IMR-90 (cell line): ENCODE data around the gene RUNDC1. TPM values are rescaled to one million over a fixed set of nuclear protein-coding genes. Genes with fewer than 3 reads are reported as not detected.

Experiments
- ATAC-seq: fragments of 200-7000 bp; cut with Tn5 transposase; 2 replicates; pipeline ENCODE4 v1.9.1; 2020; ENCODE audit warnings: low read depth, mild to moderate bottlenecking, moderate library complexity
- BruUV-seq: library from RNA; stranded (reverse); fragments of 400-500 nt; replicated peaks from 2 replicates; lab custom pipeline; 2021; lab: Mats Ljungman, UMichigan
- CTCF ChIA-PET: fragments of 300-600 bp; formaldehyde crosslinking; extraction: SDS; loops from one replicate; lab custom pipeline; 2021; ENCODE audit warnings: antibody characterized with exemption; lab: Yijun Ruan, JAX
- POLR2A ChIA-PET: fragments of 300-600 bp; sonication (Branson Sonifier 250); formaldehyde crosslinking; loops from one replicate; lab custom pipeline; 2022; ENCODE audit warnings: antibody characterized with exemption; ENCODE audit not compliant: unreplicated experiment; lab: Charles Lee
- DNase-seq: peaks from one replicate; pipeline ENCODE4 v3.0.0; 2013
- H2AFZ ChIP-seq: replicated peaks from 2 replicates; pipeline ENCODE3; 2013; ENCODE audit warnings: low read length, mild to moderate bottlenecking; ENCODE audit not compliant: poor library complexity
- H2AK5ac ChIP-seq: 2 replicates; pipeline ENCODE4 v1.6.1; 2013; ENCODE audit warnings: low read depth, low read length, inconsistent platforms
- H2AK9ac ChIP-seq: replicated peaks from 2 replicates; pipeline ENCODE3; 2013; ENCODE audit warnings: mild to moderate bottlenecking, low read depth, low read length, moderate library complexity; ENCODE audit not compliant: poor library complexity
- H2BK120ac ChIP-seq: 2 replicates; pipeline ENCODE4 v1.6.1; 2013; ENCODE audit warnings: low read depth, low read length, inconsistent platforms
- H2BK15ac ChIP-seq: 3 replicates; pipeline ENCODE4 v1.6.1; 2013; ENCODE audit warnings: low read depth, low read length, inconsistent platforms
- H2BK20ac ChIP-seq: 2 replicates; pipeline ENCODE4 v1.6.1; 2013; ENCODE audit warnings: low read depth, mild to moderate bottlenecking, inconsistent platforms, low read length, moderate library complexity
- H2BK5ac ChIP-seq: 2 replicates; pipeline ENCODE4 v1.6.1; 2013; ENCODE audit warnings: mild to moderate bottlenecking, low read depth, low read length, inconsistent platforms; ENCODE audit not compliant: poor library complexity, severe bottlenecking
- H3K14ac ChIP-seq: replicated peaks from 2 replicates; pipeline ENCODE4 v1.6.1; 2013; ENCODE audit warnings: low read depth, low read length, inconsistent platforms
- H3K18ac ChIP-seq: 2 replicates; pipeline ENCODE4 v1.6.1; 2013; ENCODE audit warnings: low read depth, low read length, control low read depth
- H3K23ac ChIP-seq: 2 replicates; pipeline ENCODE4 v1.6.1; 2013; ENCODE audit warnings: low read depth, low read length, inconsistent platforms
- H3K27ac ChIP-seq: 2 replicates; pipeline ENCODE4 v1.5.1; 2013; ENCODE audit warnings: mild to moderate bottlenecking, control low read depth, low read length; ENCODE audit not compliant: insufficient read depth
- H3K27me3 ChIP-seq: 2 replicates; pipeline ENCODE4 v1.6.1; 2013; ENCODE audit warnings: low read length; ENCODE audit not compliant: control insufficient read depth, insufficient read depth
- H3K36me3 ChIP-seq: 2 replicates; pipeline ENCODE4 v1.6.1; 2013; ENCODE audit warnings: low read length, mixed read lengths; ENCODE audit not compliant: control insufficient read depth, insufficient read depth
- H3K4ac ChIP-seq: 2 replicates; pipeline ENCODE4 v1.6.1; 2013; ENCODE audit warnings: low read depth, low read length, inconsistent platforms
- H3K4me1 ChIP-seq: 2 replicates; pipeline ENCODE4 v1.6.1; 2013; ENCODE audit warnings: low read length, mixed read lengths; ENCODE audit not compliant: control insufficient read depth, insufficient read depth
- H3K4me2 ChIP-seq: 2 replicates; pipeline ENCODE4 v1.6.1; 2013; ENCODE audit warnings: low read depth, mild to moderate bottlenecking, control low read depth, low read length, moderate library complexity
- H3K4me3 ChIP-seq: 2 replicates; pipeline ENCODE4 v1.5.1; 2013; ENCODE audit warnings: low read depth, mild to moderate bottlenecking, control low read depth, low read length, moderate library complexity; ENCODE audit not compliant: insufficient read depth
- H3K56ac ChIP-seq: 2 replicates; pipeline ENCODE4 v1.6.1; 2013; ENCODE audit warnings: low read length, inconsistent platforms; ENCODE audit not compliant: insufficient read depth; ENCODE audit errors: extremely low read depth
- H3K79me1 ChIP-seq, 2 experiments: 2 replicates each; pipeline ENCODE4 v1.6.1; 2013; ENCODE audit warnings: low read length in 2 of 2, inconsistent platforms in 1 of 2, low read depth in 1 of 2
- H3K9ac ChIP-seq: 2 replicates; pipeline ENCODE4 v1.6.1; 2013; ENCODE audit warnings: low read depth, low read length, control low read depth
- H3K9me1 ChIP-seq: 2 replicates; pipeline ENCODE4 v1.6.1; 2013; ENCODE audit warnings: low read length, inconsistent platforms; ENCODE audit not compliant: insufficient read depth
- H3K9me3 ChIP-seq: 2 replicates; pipeline ENCODE4 v1.6.1; 2013; ENCODE audit warnings: low read length; ENCODE audit not compliant: control insufficient read depth, insufficient read depth
- H4K20me1 ChIP-seq: 2 replicates; pipeline ENCODE4 v1.6.1; 2013; ENCODE audit warnings: low read length, inconsistent platforms; ENCODE audit not compliant: insufficient read depth
- H4K5ac ChIP-seq: 2 replicates; pipeline ENCODE4 v1.6.1; 2013; ENCODE audit warnings: mild to moderate bottlenecking, low read depth, low read length, control low read depth
- H4K8ac ChIP-seq, 2 experiments: 2 replicates each; pipeline ENCODE4 v1.6.1; 2013; ENCODE audit warnings: low read depth in 2 of 2, low read length in 2 of 2, control low read depth in 1 of 2, inconsistent platforms in 1 of 2
- H4K91ac ChIP-seq: 2 replicates; pipeline ENCODE4 v1.6.1; 2013; ENCODE audit warnings: low read depth, low read length, inconsistent platforms; ENCODE audit not compliant: insufficient read depth
- BHLHE40 ChIP-seq: fragments of 150-350 bp; IDR thresholded peaks from 2 replicates; pipeline ENCODE4 v1.6.1; 2016; ENCODE audit warnings: mild to moderate bottlenecking, low read depth, low read length
- CEBPB ChIP-seq: IDR thresholded peaks from 2 replicates; pipeline ENCODE4 v1.6.1; 2012; ENCODE audit warnings: low read depth, low read length, improper control_type of control experiment
- CHD1 ChIP-seq: IDR thresholded peaks from 2 replicates; pipeline ENCODE4 v1.6.1; 2012; ENCODE audit warnings: low read depth, low read length, improper control_type of control experiment
- FOS ChIP-seq: fragments of 150-350 bp; IDR thresholded peaks from 2 replicates; pipeline ENCODE4 v1.6.1; 2016; ENCODE audit warnings: low read depth, low read length
- MAFK ChIP-seq: IDR thresholded peaks from 2 replicates; pipeline ENCODE4 v1.6.1; 2012; ENCODE audit warnings: low read depth, low read length, improper control_type of control experiment
- MAZ ChIP-seq: IDR thresholded peaks from 2 replicates; pipeline ENCODE4 v1.6.1; 2012; ENCODE audit warnings: low read depth, mild to moderate bottlenecking, low read length, improper control_type of control experiment, moderate library complexity, borderline replicate concordance
- MXI1 ChIP-seq: IDR thresholded peaks from 2 replicates; pipeline ENCODE4 v1.6.1; 2012; ENCODE audit warnings: low read depth, mild to moderate bottlenecking, low read length, moderate library complexity, borderline replicate concordance
- NFE2L2 ChIP-seq: fragments of 150-350 bp; IDR thresholded peaks from 2 replicates; pipeline ENCODE4 v1.6.1; 2016; ENCODE audit warnings: low read depth, mild to moderate bottlenecking, low read length
- RAD21 ChIP-seq: IDR thresholded peaks from 2 replicates; pipeline ENCODE4 v1.6.1; 2012; ENCODE audit warnings: low read length, improper control_type of control experiment
- RCOR1 ChIP-seq: IDR thresholded peaks from 2 replicates; pipeline ENCODE4 v1.6.1; 2012; ENCODE audit warnings: mild to moderate bottlenecking, low read length, improper control_type of control experiment; ENCODE audit not compliant: insufficient replicate concordance
- RFX5 ChIP-seq: IDR thresholded peaks from 2 replicates; pipeline ENCODE4 v1.8.0; 2012; ENCODE audit warnings: low read depth, mild to moderate bottlenecking, low read length, moderate library complexity
- SMC3 ChIP-seq: fragments of 150-350 bp; IDR thresholded peaks from 2 replicates; pipeline ENCODE4 v1.6.1; 2016; ENCODE audit warnings: low read depth, mild to moderate bottlenecking, antibody characterized with exemption, low read length, moderate library complexity
- WGBS, 2 experiments: methylation state at CpG; one replicate each; pipeline versions ENCODE4 v1.1.5 to v1.1.7; 2013; ENCODE audit warnings: missing lambda C conversion rate in 2 of 2; ENCODE audit not compliant: insufficient read length in 1 of 2; ENCODE audit errors: extremely low coverage in 2 of 2; 5-methylcytosine and 5-hydroxymethylcytosine counted together
- dilution Hi-C: fragments of 300-500 bp; cut with HindIII; formaldehyde crosslinking; loops from one replicate; pipeline ENCODE4 v1.14.3; 2018; ENCODE audit warnings: low sequenced_read_pairs; ENCODE audit not compliant: unreplicated experiment
- in situ Hi-C: fragments of 300-500 bp; cut with MboI; formaldehyde crosslinking; loops from 3 replicates; pipeline ENCODE4 v1.14.3; 2019; ENCODE audit warnings: low sequenced_read_pairs, inconsistent platforms, mixed read lengths
- intact Hi-C: fragments of 100-400 bp; cut with micrococcal nuclease; formaldehyde crosslinking; loops from 2 replicates; pipeline ENCODE4 v1.10.0; 2022
- polyA plus RNA-seq, 3 experiments: library from polyadenylated mRNA; depleted of rRNA; stranded (reverse); fragments of >200 nt; gene quantifications; 2 replicates each; pipeline ENCODE4 v1.2.3, GENCODE V29; 2012; ENCODE audit warnings: low replicate concordance in 1 of 3
- total RNA-seq: library from RNA; depleted of rRNA; stranded (reverse); fragments of >200 nt; gene quantifications from 2 replicates; pipeline ENCODE4 v1.2.3, GENCODE V29; 2012
- TF ChIP-seq, protein P1 (sequence below): fragments of 150-350 bp; IDR thresholded peaks from 2 replicates; pipeline ENCODE4 v1.6.1; 2016; ENCODE audit warnings: low read depth, mild to moderate bottlenecking, low read length, moderate library complexity, borderline replicate concordance
- TF ChIP-seq, protein P2 (sequence below): fragments of 150-350 bp; IDR thresholded peaks from 2 replicates; pipeline ENCODE4 v1.6.1; 2017; ENCODE audit warnings: mild to moderate bottlenecking, antibody characterized with exemption, low read length, low read depth
- TF ChIP-seq, protein P3 (sequence below): conservative IDR thresholded peaks from 2 replicates; pipeline ENCODE4 v1.5.1; 2012; ENCODE audit warnings: mild to moderate bottlenecking, low read depth, low read length, improper control_type of control experiment

The RUNDC1 gene
- total and polyA plus RNA-seq, 2 of the 4 experiments (the other 2 are of a cell fraction) = 7.0 to 7.9 TPM

DNA sequence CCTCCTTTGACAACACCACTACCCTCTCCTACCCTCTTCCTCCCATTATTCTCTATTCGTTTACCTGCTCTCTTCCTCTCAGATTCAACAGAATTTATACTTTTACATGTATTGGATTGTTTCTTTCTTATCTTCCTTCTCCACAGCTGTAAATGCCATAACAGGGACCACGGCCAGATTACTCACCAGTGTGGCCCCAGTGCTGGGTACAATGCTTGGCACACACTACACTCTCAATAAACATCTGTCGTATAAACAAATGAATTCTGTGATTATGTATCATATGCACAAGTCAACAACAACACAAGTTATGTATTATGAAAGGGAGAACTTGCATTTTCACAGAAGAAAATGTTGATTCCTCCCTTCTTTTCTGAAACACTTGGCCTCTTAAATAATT, 36.2 kb upstream of the RUNDC1 start:
- peaks cover 7% of the 10 kb centered on the region for H3K27me3 ChIP-seq
- 0 out of 2 replicates have a peak, but pooled peaks cover 2% of the 10 kb centered on the region for H3K9me1 ChIP-seq
- ChIA-PET POLR2A (no interaction called here), CTCF (interaction anchor here (1.7 kb wide), 2 partner anchors 12 to 101 kb away, joined by 4 to 10 read pairs; no protein-coding TSS in a partner anchor)
- no peak overlapping the region for H4K5ac ChIP-seq
- H2BK15ac ChIP-seq = no peak overlapping the region
- in situ Hi-C loops = no loop called here
- H2AK5ac ChIP-seq = no peak overlapping the region
- no peak overlapping the region for H4K8ac ChIP-seq
- no peak overlapping the region for H3K56ac ChIP-seq
- no peak overlapping the region for H3K18ac ChIP-seq
- no peaks in the 10 kb centered on the region for H3K79me1 ChIP-seq
- no peaks in the 10 kb centered on the region for H4K20me1 ChIP-seq
- dilution Hi-C loops = no loop called here
- H3K4ac ChIP-seq = no peak overlapping the region
- 88% methylated on average over 1 of the region's 3 CpGs; no CpG with 5 or more reads in 1 of the 2 experiments for WGBS, 2 experiments
- intact Hi-C loops = no loop called here
- no peak for TF ChIP-seq MAZ
- no peak for TF ChIP-seq RCOR1
- no peak for TF ChIP-seq NFE2L2
- TF ChIP-seq, protein P1, sequence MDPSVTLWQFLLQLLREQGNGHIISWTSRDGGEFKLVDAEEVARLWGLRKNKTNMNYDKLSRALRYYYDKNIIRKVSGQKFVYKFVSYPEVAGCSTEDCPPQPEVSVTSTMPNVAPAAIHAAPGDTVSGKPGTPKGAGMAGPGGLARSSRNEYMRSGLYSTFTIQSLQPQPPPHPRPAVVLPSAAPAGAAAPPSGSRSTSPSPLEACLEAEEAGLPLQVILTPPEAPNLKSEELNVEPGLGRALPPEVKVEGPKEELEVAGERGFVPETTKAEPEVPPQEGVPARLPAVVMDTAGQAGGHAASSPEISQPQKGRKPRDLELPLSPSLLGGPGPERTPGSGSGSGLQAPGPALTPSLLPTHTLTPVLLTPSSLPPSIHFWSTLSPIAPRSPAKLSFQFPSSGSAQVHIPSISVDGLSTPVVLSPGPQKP = no peak
- TF ChIP-seq, protein P2, sequence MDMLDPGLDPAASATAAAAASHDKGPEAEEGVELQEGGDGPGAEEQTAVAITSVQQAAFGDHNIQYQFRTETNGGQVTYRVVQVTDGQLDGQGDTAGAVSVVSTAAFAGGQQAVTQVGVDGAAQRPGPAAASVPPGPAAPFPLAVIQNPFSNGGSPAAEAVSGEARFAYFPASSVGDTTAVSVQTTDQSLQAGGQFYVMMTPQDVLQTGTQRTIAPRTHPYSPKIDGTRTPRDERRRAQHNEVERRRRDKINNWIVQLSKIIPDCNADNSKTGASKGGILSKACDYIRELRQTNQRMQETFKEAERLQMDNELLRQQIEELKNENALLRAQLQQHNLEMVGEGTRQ = no peak
- no peak for TF ChIP-seq MXI1
- TF ChIP-seq, protein P3, sequence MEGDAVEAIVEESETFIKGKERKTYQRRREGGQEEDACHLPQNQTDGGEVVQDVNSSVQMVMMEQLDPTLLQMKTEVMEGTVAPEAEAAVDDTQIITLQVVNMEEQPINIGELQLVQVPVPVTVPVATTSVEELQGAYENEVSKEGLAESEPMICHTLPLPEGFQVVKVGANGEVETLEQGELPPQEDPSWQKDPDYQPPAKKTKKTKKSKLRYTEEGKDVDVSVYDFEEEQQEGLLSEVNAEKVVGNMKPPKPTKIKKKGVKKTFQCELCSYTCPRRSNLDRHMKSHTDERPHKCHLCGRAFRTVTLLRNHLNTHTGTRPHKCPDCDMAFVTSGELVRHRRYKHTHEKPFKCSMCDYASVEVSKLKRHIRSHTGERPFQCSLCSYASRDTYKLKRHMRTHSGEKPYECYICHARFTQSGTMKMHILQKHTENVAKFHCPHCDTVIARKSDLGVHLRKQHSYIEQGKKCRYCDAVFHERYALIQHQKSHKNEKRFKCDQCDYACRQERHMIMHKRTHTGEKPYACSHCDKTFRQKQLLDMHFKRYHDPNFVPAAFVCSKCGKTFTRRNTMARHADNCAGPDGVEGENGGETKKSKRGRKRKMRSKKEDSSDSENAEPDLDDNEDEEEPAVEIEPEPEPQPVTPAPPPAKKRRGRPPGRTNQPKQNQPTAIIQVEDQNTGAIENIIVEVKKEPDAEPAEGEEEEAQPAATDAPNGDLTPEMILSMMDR = no peak
- TF ChIP-seq FOS = no peak
- no peak for TF ChIP-seq SMC3
- TF ChIP-seq MAFK = no peak
- no peak for TF ChIP-seq CHD1
- TF ChIP-seq RAD21 = no peak
- TF ChIP-seq CEBPB = no peak
- TF ChIP-seq BHLHE40 = no peak
- no peak for TF ChIP-seq RFX5
- H2AK9ac ChIP-seq = peak overlapping the region; percentile 55
- no peaks in the 10 kb centered on the region for H3K4me1 ChIP-seq
- H3K27ac ChIP-seq = no peak overlapping the region
- H3K36me3 ChIP-seq = peaks cover 4% of the 10 kb centered on the region
- ATAC-seq = peak; percentile 61
- no peak overlapping the region for H3K4me2 ChIP-seq
- no peak overlapping the region for H2BK120ac ChIP-seq
- no peak overlapping the region for H3K4me3 ChIP-seq
- no peak overlapping the region for H2BK5ac ChIP-seq
- peak; percentile 40 for DNase-seq
- no TSS peak for BruUV-seq
- H3K9me3 ChIP-seq = no peaks in the 10 kb centered on the region
- H4K91ac ChIP-seq = no peak overlapping the region
- no peak overlapping the region for H2BK20ac ChIP-seq
- no peak overlapping the region for H3K9ac ChIP-seq
- no peak overlapping the region for H3K14ac ChIP-seq
- H2AFZ ChIP-seq = no peak overlapping the region
- H3K23ac ChIP-seq = no peak overlapping the region
